HUES64 (cell line): Measurements from ENCODE around the gene ZNF438.
"Not testable (repeated sequence)": the region's sequence is repeated elsewhere in the genome, so short reads cannot be mapped to it uniquely, and the experiment has no call there.

Experiments
- H3K27ac ChIP-seq: 2 replicates; pipeline ENCODE4 v1.7.0; 2013; ENCODE audit warnings: low read depth, low read length, inconsistent platforms
- H3K27me3 ChIP-seq: 2 replicates; pipeline ENCODE4 v1.6.1; 2013; ENCODE audit warnings: mild to moderate bottlenecking, low read length; ENCODE audit not compliant: insufficient read depth
- H3K36me3 ChIP-seq: 2 replicates; pipeline ENCODE4 v1.6.1; 2013; ENCODE audit warnings: mild to moderate bottlenecking, low read length; ENCODE audit not compliant: insufficient read depth
- H3K4me1 ChIP-seq: 2 replicates; pipeline ENCODE4 v1.6.1; 2013; ENCODE audit warnings: mild to moderate bottlenecking, low read length, moderate library complexity; ENCODE audit not compliant: insufficient read depth
- H3K4me3 ChIP-seq: 2 replicates; pipeline ENCODE4 v1.5.1; 2013; ENCODE audit warnings: mild to moderate bottlenecking, low read length, moderate library complexity
- H3K9ac ChIP-seq: 2 replicates; pipeline ENCODE4 v1.6.1; 2013; ENCODE audit warnings: mild to moderate bottlenecking, low read depth, low read length
- H3K9me3 ChIP-seq: 2 replicates; pipeline ENCODE4 v1.6.1; 2013; ENCODE audit warnings: low read depth, low read length; ENCODE audit not compliant: insufficient read depth
- WGBS: fragments of 150-250, 120-280 bp; methylation state at CpG from one replicate; pipeline ENCODE4 v1.1.7; 2013; ENCODE audit warnings: missing lambda C conversion rate; 5-methylcytosine and 5-hydroxymethylcytosine counted together

ZNF438 gene

DNA sequence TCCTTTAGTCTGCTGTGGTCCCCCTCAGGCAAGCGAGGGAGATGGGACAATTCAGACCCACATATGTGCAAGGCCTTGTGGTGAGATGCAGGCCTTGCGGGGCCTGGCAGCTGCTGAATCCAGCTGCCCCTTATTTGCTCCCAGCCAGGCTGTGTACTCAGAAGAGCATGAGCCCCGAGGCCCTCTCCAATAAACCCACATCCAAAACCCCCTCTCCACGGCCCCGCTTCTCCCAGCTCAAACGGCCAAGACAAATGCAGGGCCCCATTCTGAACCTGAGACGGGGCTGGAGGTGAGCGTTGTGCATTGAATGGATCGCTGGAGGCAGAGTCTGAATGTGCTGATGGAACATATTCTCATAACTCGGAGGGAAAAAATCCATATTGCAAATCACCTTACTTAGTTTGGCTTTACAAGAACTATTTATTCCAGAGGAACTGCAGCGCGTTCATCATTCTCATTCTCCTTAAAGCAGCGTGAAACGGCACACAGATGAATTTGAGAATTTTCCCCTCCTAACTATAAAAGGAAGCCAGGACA lies 232.9 kb downstream of the ZNF438 start:
- WGBS, result 92% methylated on average over 14 of the region's 14 CpGs
- no peaks in the 10 kb centered on the region for H3K4me1 ChIP-seq
- H3K9me3 ChIP-seq, result 0 out of 2 replicates have a peak, but pooled peaks cover 1% of the 10 kb centered on the region
- H3K9ac ChIP-seq, result no peak overlapping the region
- no peak overlapping the region for H3K27ac ChIP-seq
- H3K36me3 ChIP-seq, result no peaks in the 10 kb centered on the region
- H3K27me3 ChIP-seq, result no peaks in the 10 kb centered on the region
- no peak overlapping the region for H3K4me3 ChIP-seq

DNA sequence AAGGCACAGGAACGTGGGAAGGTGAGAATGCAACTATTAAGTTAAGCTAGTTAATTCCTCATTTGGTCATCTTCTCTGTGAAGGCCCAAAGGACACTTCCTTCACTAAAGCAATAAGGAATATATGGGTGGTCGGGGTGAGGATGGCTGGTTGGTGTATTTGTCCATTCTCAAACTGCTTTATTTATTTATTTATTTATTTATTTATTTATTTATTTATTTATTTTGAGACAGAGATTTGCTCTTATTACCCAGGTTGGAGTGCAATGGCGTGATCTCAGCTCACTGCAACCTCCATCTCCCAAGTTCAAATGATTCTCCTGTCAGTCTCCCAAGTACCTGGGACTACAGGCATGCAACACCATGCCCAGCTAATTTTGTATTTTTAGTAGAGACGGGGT lies 236.6 kb downstream of the ZNF438 start:
- not testable (repeated sequence) for H3K9me3 ChIP-seq, H3K4me1 ChIP-seq, H3K4me3 ChIP-seq, H3K36me3 ChIP-seq, H3K27ac ChIP-seq, H3K9ac ChIP-seq, H3K27me3 ChIP-seq
- 98% methylated on average over 3 of the region's 4 CpGs for WGBS
